ACC112 (cell line): ENCODE data around the gene AIP.

Source experiments
- H2AFZ ChIP-seq: fragments of 200-600 bp; sonication (generic); one replicate; pipeline ENCODE4 v1.6.0; 2017; ENCODE audit warnings: antibody characterized with exemption, low read length; ENCODE audit not compliant: unreplicated experiment
- H3K27ac ChIP-seq: fragments of 200-600 bp; sonication (generic); 2 replicates; pipeline ENCODE4 v1.5.1; 2014; ENCODE audit warnings: low read depth, mild to moderate bottlenecking, antibody characterized with exemption, low read length, moderate library complexity
- H3K27me3 ChIP-seq: fragments of 200-600 bp; sonication (generic); 2 replicates; pipeline ENCODE4 v1.6.1; 2014; ENCODE audit warnings: mild to moderate bottlenecking, antibody characterized with exemption, low read length, moderate library complexity, mixed read lengths; ENCODE audit not compliant: insufficient read depth
- H3K36me3 ChIP-seq: fragments of 200-600 bp; sonication (generic); 2 replicates; pipeline ENCODE4 v1.6.1; 2016; ENCODE audit warnings: mild to moderate bottlenecking, antibody characterized with exemption, low read length, moderate library complexity, mixed read lengths; ENCODE audit not compliant: insufficient read depth
- H3K4me1 ChIP-seq: fragments of 200-600 bp; sonication (generic); one replicate; pipeline ENCODE4 v1.6.1; 2016; ENCODE audit warnings: low read length, mixed read lengths; ENCODE audit not compliant: insufficient read depth, unreplicated experiment, control insufficient read depth
- H3K4me3 ChIP-seq: fragments of 200-600 bp; sonication (generic); 2 replicates; pipeline ENCODE4 v1.5.1; 2014; ENCODE audit warnings: mild to moderate bottlenecking, low read depth, low read length
- H3K79me2 ChIP-seq: fragments of 200-600 bp; sonication (generic); one replicate; pipeline ENCODE4 v1.6.0; 2016; ENCODE audit warnings: low read length; ENCODE audit not compliant: control insufficient read depth, unreplicated experiment, insufficient read depth

The AIP gene

GRCh38 chr11:67503119-67504004, 20.5 kb downstream of the AIP start:
- Histone ChIP-seq H3K79me2 (peaks cover 9% of the 10 kb centered on the region), H3K27ac (no peak overlapping the region), H2AFZ (no peak overlapping the region), H3K27me3 (no peaks in the 10 kb centered on the region), H3K4me3 (peak overlapping the region; percentile 98), H3K36me3 (no peaks in the 10 kb centered on the region), H3K4me1 (peaks cover 25% of the 10 kb centered on the region)

- H3K4me1 ChIP-seq = peaks cover 25% of the 10 kb centered on the region
- no peaks in the 10 kb centered on the region for H3K27me3 ChIP-seq
- peak overlapping the region; percentile 65 for H2AFZ ChIP-seq
- H3K4me3 ChIP-seq = peak overlapping the region; percentile 98
- peak overlapping the region; percentile 81; the same call in 1 of the 2 replicates for H3K27ac ChIP-seq
- H3K36me3 ChIP-seq = no peaks in the 10 kb centered on the region
- H3K79me2 ChIP-seq = peaks cover 9% of the 10 kb centered on the region
These were observed 21.5 kb downstream of the AIP start for GRCh38 chr11:67504005-67504949.

DNA sequence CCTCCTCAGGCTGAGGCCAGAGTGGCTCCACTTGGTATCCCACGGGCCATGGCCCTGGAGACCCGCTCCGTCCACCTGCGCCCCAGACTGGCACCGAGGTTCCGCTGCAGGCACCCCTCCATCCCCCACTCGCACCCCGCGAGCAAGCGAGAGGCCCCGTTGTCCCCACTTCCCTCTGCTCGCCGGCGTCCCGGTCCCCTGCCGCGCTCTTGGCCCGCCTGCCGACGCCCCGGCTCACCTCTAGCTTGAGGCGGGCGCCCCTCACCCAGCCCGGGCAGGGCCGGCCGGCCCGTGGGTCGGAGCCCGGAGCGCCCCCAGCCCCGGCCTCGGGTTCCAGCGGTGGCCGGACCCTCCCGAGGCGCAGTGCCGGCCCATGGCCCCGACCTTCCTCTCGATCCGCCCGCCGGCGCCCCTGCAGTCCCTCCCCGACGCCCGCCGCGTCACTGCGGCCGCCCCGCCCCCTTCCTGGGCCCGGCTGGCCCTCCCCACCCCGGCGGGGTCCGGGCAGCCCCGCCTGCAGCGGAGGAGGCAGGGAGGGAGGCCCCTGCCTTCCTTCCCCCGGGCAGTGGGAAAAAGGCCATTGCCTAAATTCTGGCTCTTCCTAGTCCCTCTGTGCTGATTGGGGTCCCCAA, 22.2 kb downstream of the AIP start, which contains the start of gene PITPNM1:
TSS of gene PITPNM1 (minus strand) at position 414 of the 632 bp plus-strand sequence. CDS start 1,183 bp downstream, outside the sequence.
- Histone ChIP-seq H3K27me3 (no peaks in the 10 kb centered on the region), H3K27ac (peak within 1 kb of the TSS; percentile 81), H3K36me3 (no peaks in the 10 kb centered on the region), H3K4me3 (peak within 1 kb of the TSS; percentile 98), H2AFZ (peak within 1 kb of the TSS; percentile 65), H3K4me1 (peaks cover 25% of the 10 kb centered on the region), H3K79me2 (peaks cover 9% of the 10 kb centered on the region)

DNA sequence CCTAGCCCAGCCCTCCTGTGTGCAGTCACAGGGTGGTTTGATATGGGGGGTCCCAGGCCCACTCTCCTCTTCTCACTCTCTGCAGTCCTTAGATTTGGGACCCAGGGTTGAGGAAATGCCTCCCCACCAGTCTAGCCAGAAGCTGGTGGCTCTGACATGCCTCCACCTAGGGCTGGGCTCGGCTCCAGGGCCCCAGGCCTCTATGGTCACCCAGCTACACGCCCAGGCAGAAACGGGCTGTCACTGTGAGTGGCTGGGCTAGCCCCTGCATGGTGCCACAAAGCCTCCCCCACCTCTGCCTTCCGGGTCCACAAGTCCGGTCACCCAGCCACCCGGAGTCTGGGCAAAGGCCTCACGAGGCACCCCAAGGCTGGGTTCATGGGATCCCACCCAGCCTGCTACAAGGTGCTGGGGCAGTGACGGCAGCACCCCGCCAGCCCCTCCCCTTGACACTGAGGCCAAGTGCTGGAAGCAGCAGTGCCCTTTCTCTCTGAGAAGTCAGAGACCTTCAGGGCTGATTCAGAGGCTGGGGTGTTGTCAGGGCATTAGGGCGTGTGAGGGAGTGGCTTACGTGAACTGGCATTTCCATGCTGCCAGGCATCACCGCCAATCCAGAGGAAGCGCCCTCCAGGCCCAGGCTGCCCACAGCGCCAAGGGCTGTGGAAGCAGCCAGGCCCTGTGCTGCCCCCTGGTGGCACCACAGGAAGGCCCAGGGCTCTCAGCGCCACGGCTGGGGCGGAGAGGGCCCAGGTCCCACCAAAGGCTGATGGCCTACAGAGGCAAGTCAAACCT, 23.0 kb downstream of the AIP start:
- Histone ChIP-seq H3K79me2 (peaks cover 9% of the 10 kb centered on the region), H3K27me3 (no peaks in the 10 kb centered on the region), H3K36me3 (no peaks in the 10 kb centered on the region), H2AFZ (no peak overlapping the region), H3K27ac (peak overlapping the region; percentile 81), H3K4me3 (peak overlapping the region; percentile 98), H3K4me1 (peaks cover 25% of the 10 kb centered on the region)

DNA sequence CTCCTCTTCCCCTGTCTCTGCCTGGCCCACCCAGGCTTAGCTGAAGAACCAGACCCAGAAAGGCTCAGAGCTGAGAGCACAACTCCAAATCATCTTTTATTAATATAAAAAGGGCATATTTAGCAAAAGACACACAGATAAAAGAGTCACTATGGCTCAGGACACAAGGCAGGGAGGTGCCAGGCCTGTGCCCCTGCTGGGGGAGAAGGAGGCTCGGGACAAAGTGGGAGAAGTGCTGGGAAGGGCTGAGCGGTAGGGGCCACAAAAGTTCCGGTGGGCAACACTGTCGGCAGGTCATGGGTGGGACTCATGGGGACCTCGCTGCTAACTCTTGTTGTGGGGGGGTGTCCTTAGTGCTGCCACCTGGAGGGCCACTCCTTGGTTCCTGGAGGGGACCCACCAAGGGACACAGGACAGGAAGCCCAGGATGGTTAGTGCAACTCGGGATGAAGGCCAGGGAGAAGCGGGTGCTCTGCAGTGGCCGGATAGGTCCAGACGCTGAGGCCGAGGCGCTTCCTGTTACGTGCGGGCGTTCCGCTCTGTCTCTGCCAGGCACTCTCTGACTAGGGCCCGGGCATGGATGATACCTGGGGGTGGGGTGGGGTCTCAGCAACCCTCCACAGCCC, 23.7 kb downstream of the AIP start:
- H3K79me2 ChIP-seq = peaks cover 9% of the 10 kb centered on the region
- H3K27me3 ChIP-seq = no peaks in the 10 kb centered on the region
- no peak overlapping the region for H2AFZ ChIP-seq
- no peaks in the 10 kb centered on the region for H3K36me3 ChIP-seq
- H3K4me1 ChIP-seq = peaks cover 25% of the 10 kb centered on the region
- H3K4me3 ChIP-seq = peak overlapping the region; percentile 81; the same call in 1 of the 2 replicates
- H3K27ac ChIP-seq = peak overlapping the region; percentile 41

DNA sequence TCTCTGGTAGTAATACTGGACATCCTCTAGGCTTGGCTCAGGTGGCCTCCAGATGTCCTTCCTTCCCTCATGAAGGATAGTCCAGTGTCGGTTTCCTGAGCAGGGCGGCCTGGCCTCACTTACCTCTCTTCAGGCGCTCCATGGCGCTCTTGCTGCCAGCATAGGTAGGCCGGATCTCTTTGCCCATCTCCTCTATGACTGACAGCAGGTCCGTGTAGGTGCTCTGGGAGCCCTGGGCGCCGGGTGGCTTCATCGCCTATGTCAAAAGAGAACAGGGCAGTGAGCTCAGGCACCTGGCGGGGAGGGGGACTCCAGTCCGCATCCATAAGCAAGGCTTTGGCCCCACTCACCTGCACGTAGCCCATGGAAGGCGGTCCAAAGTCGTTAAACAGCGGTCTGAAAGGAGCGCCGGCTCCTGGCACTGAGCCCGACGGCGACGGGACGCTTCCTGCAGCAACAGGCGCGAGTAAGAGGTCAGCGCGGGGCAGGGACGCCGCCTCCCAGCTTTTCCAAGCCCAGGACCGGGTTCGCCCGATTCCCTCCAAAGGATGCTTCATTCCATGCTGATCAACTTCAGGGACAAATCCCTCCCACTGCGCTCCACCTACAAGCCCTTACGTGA, 24.5 kb downstream of the AIP start:
- Histone ChIP-seq H2AFZ (no peak overlapping the region), H3K79me2 (peaks cover 9% of the 10 kb centered on the region), H3K27ac (0 out of 2 replicates have a peak overlapping the region, but pooled peaks have one; percentile 41)

DNA sequence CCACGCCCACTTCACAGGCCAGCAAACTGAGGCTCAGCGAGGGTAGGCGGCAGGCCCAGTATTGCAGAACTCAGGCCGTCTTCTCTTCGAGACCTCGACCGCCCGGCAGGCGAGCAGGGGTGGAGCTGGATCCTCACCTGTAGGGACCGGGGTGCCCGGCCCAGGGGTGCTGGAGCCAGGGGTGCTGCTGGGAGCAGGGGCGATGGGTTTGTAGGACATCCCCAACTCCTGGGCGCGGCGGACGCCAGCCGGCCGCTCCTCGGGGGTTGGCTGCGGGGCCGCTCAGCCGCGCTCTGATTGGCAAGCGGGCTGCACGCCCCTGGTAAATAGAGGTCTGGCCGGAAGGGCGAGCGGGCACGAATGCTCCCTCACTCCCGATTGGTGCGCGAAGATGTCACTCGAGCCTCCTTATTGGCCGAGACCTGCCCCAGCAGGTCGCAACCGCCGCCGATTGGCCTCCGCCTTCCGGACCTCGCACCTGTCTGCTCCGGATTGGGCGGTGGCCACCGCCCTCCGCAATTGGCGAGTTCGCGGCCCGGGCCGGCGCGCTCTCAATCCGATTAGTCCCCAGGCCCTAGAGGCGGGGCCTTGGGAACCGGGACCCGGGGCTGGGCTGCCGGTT, 25.1 kb downstream of the AIP start, which contains the start of gene CDK2AP2:
TSS of gene CDK2AP2 (minus strand) at position 299 of the 622 bp plus-strand sequence. CDS start at position 219, 80 bp downstream.
- Histone ChIP-seq H3K36me3 (no peaks in the 10 kb centered on the region), H3K4me1 (peaks cover 25% of the 10 kb centered on the region), H3K27me3 (no peaks in the 10 kb centered on the region), H2AFZ (peak within 1 kb of the TSS; percentile 97), H3K79me2 (peaks cover 9% of the 10 kb centered on the region), H3K4me3 (peak within 1 kb of the TSS; percentile 81), H3K27ac (peak within 1 kb of the TSS; percentile 81)

More for the DNA sequence above, 24.5 kb downstream of the AIP start:
- peak overlapping the region; percentile 81 for H3K4me3 ChIP-seq
- no peaks in the 10 kb centered on the region for H3K27me3 ChIP-seq
- no peaks in the 10 kb centered on the region for H3K36me3 ChIP-seq
- H3K4me1 ChIP-seq = peaks cover 25% of the 10 kb centered on the region

DNA sequence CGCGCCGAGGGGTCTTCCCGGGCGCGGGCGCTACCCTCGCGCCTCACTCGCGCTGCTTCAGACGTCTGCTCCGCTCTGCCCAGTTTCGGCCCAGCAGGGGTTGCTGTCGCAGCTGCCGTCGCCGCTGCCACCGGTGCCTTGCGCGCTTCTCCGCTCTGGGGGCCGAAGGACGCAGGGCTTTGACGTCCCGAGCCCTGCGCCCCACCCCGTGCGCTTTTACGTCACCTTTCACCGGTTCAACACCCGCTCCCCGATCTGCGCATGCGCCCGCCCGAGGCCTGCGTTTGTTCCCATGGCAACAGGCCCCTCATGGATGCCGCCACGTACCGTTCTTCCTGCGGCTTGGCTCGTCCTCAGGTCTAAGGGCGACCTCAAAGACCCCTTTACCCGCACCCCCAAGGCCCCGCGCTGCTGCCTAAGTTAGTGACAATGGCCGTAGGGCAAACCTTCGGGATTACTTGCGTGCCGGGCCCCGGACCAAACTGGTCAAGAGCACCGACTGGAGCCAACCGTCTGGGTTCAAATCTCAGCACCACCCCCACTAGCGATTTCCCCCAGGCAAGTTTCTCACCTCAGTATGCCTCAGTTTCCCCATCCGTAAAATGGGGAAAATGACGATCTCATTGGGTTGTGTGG, 25.8 kb downstream of the AIP start:
- H3K4me1 ChIP-seq = peaks cover 22% of the 10 kb centered on the region
- H3K79me2 ChIP-seq = peaks cover 9% of the 10 kb centered on the region
- peak overlapping the region; percentile 81 for H3K4me3 ChIP-seq
- H3K36me3 ChIP-seq = no peaks in the 10 kb centered on the region
- peak overlapping the region; percentile 97 for H2AFZ ChIP-seq
- H3K27ac ChIP-seq = peak overlapping the region; percentile 81
- H3K27me3 ChIP-seq = peaks cover 3% of the 10 kb centered on the region; the same call in 1 of the 2 replicates
